Memory B cell (primary cell): ENCODE data around the gene FHL5.
"Not testable (repeated sequence)": the region's sequence is repeated elsewhere in the genome, so short reads cannot be mapped to it uniquely, and the experiment has no call there.

ENCODE experiments used
- ATAC-seq: fragments of 150-1000 bp; cut with Tn5 transposase; 2 replicates; pipeline ENCODE4 v1.10.0; 2021; ENCODE audit warnings: low read depth, mild to moderate bottlenecking, moderate library complexity
- DNase-seq, 2 donors: peaks; one replicate each; pipeline ENCODE4 v3.0.0; 2022; ENCODE audit warnings: low spot score in 2 of 2
- H3K27ac Mint-ChIP-seq: one replicate; pipeline ENCODE4 v1.8.0; 2022; ENCODE audit warnings: mild to moderate bottlenecking, moderate library complexity, mixed read lengths
- H3K27me3 Mint-ChIP-seq: one replicate; pipeline ENCODE4 v1.8.0; 2022; ENCODE audit warnings: mixed read lengths
- H3K36me3 Mint-ChIP-seq: one replicate; pipeline ENCODE4 v1.8.0; 2022; ENCODE audit warnings: mild to moderate bottlenecking, mixed read lengths
- H3K4me1 Mint-ChIP-seq: one replicate; pipeline ENCODE4 v1.8.0; 2022; ENCODE audit warnings: mixed read lengths
- H3K4me3 Mint-ChIP-seq: one replicate; pipeline ENCODE4 v1.8.0; 2022; ENCODE audit warnings: mild to moderate bottlenecking, moderate library complexity, mixed read lengths
- H3K9me3 Mint-ChIP-seq: one replicate; pipeline ENCODE4 v1.8.0; 2022; ENCODE audit warnings: mixed read lengths

Gene FHL5

GRCh38 chr6:96562886-96563285, at the start of gene FHL5:
Gene FHL5, plus strand, starts transcription at chr6:96563128. Its CDS starts 40,486 bp downstream, at chr6:96603614.
- Mint-ChIP-seq H3K27ac (no peak within 1 kb of the TSS), H3K4me3 (no peak within 1 kb of the TSS), H3K36me3 (no peaks in the 10 kb centered on the region), H3K4me1 (no peaks in the 10 kb centered on the region), H3K9me3 (peaks cover 2% of the 10 kb centered on the region), H3K27me3 (no peaks in the 10 kb centered on the region)
- no peak for ATAC-seq
- no peak for DNase-seq

GRCh38 chr6:96520171-96521115, 42.5 kb upstream of the FHL5 start:
- no peaks in the 10 kb centered on the region for H3K9me3 Mint-ChIP-seq

GRCh38 chr6:96521306-96521643, 41.7 kb upstream of the FHL5 start:
- Mint-ChIP-seq H3K4me1 (peaks cover 18% of the 10 kb centered on the region), H3K27ac (peak overlapping the region; percentile 99)
- ATAC-seq = peak; percentile 28

More at GRCh38 chr6:96520171-96521115, 42.5 kb upstream of the FHL5 start:
- H3K4me3 Mint-ChIP-seq = peak overlapping the region; percentile 99
- peaks cover 18% of the 10 kb centered on the region for H3K4me1 Mint-ChIP-seq
- H3K27me3 Mint-ChIP-seq = no peaks in the 10 kb centered on the region
- ATAC-seq (no peak), DNase-seq (no peak)
- no peaks in the 10 kb centered on the region for H3K36me3 Mint-ChIP-seq
- H3K27ac Mint-ChIP-seq = peak overlapping the region; percentile 99

GRCh38 chr6:96521644-96522464, 41.1 kb upstream of the FHL5 start, which contains the start of gene UFL1:
Gene UFL1, plus strand, starts transcription at chr6:96521806. Its CDS starts 68 bp downstream, at chr6:96521874.
- peaks cover 14% of the 10 kb centered on the region for H3K4me1 Mint-ChIP-seq
- H3K9me3 Mint-ChIP-seq = no peaks in the 10 kb centered on the region
- DNase-seq (peak; percentile 89 to 90), ATAC-seq (peak; percentile 90)
- peak within 1 kb of the TSS; percentile 99 for H3K4me3 Mint-ChIP-seq
- H3K27ac Mint-ChIP-seq = peak within 1 kb of the TSS; percentile 99
- peaks cover 4% of the 10 kb centered on the region for H3K36me3 Mint-ChIP-seq
- H3K27me3 Mint-ChIP-seq = no peaks in the 10 kb centered on the region

More at GRCh38 chr6:96521306-96521643, 41.7 kb upstream of the FHL5 start:
- peak overlapping the region; percentile 99 for H3K4me3 Mint-ChIP-seq
- no peaks in the 10 kb centered on the region for H3K9me3 Mint-ChIP-seq
- no peaks in the 10 kb centered on the region for H3K27me3 Mint-ChIP-seq
- H3K36me3 Mint-ChIP-seq = peaks cover 2% of the 10 kb centered on the region
- no peak for DNase-seq

GRCh38 chr6:96522465-96523009, 40.4 kb upstream of the FHL5 start:
- H3K27ac Mint-ChIP-seq = peak overlapping the region; percentile 99
- H3K27me3 Mint-ChIP-seq = no peaks in the 10 kb centered on the region
- H3K4me3 Mint-ChIP-seq = peak overlapping the region; percentile 99
- no peaks in the 10 kb centered on the region for H3K9me3 Mint-ChIP-seq
- H3K4me1 Mint-ChIP-seq = peaks cover 13% of the 10 kb centered on the region
- ATAC-seq (no peak), DNase-seq (no peak)
- peaks cover 7% of the 10 kb centered on the region for H3K36me3 Mint-ChIP-seq

GRCh38 chr6:96528193-96528592, 34.7 kb upstream of the FHL5 start:
- H3K27me3 Mint-ChIP-seq = no peaks in the 10 kb centered on the region
- peaks cover 15% of the 10 kb centered on the region for H3K4me1 Mint-ChIP-seq
- no peak for DNase-seq
- H3K27ac Mint-ChIP-seq = no peak overlapping the region
- H3K36me3 Mint-ChIP-seq = peaks cover 39% of the 10 kb centered on the region
- peaks cover 4% of the 10 kb centered on the region for H3K9me3 Mint-ChIP-seq
- ATAC-seq = no peak
- H3K4me3 Mint-ChIP-seq = no peak overlapping the region

GRCh38 chr6:96532399-96532798, 30.5 kb upstream of the FHL5 start:
- Mint-ChIP-seq H3K27me3 (no peaks in the 10 kb centered on the region), H3K4me1 (peaks cover 15% of the 10 kb centered on the region), H3K36me3 (peaks cover 38% of the 10 kb centered on the region), H3K4me3 (no peak overlapping the region), H3K27ac (peak overlapping the region; percentile 88), H3K9me3 (peaks cover 4% of the 10 kb centered on the region)
- ATAC-seq = peak; percentile 55
- no peak for DNase-seq

- Mint-ChIP-seq H3K27me3 (no peaks in the 10 kb centered on the region), H3K36me3 (peaks cover 25% of the 10 kb centered on the region), H3K9me3 (no peaks in the 10 kb centered on the region), H3K4me3 (no peak overlapping the region), H3K4me1 (no peaks in the 10 kb centered on the region), H3K27ac (no peak overlapping the region)
- DNase-seq (no peak), ATAC-seq (no peak)
These were observed 25.2 kb upstream of the FHL5 start for GRCh38 chr6:96537726-96538125.

- Mint-ChIP-seq H3K4me3 (no peak overlapping the region), H3K27me3 (no peaks in the 10 kb centered on the region), H3K36me3 (peaks cover 38% of the 10 kb centered on the region), H3K4me1 (no peaks in the 10 kb centered on the region), H3K27ac (no peak overlapping the region), H3K9me3 (no peaks in the 10 kb centered on the region)
- DNase-seq (no peak), ATAC-seq (peak; percentile 59)
These were observed 20.2 kb upstream of the FHL5 start for GRCh38 chr6:96542702-96543101.

GRCh38 chr6:96545882-96546281, 17.0 kb upstream of the FHL5 start:
- peaks cover 38% of the 10 kb centered on the region for H3K36me3 Mint-ChIP-seq
- ATAC-seq = no peak
- no peaks in the 10 kb centered on the region for H3K9me3 Mint-ChIP-seq
- H3K4me3 Mint-ChIP-seq = no peak overlapping the region
- no peak for DNase-seq
- no peaks in the 10 kb centered on the region for H3K27me3 Mint-ChIP-seq
- no peak overlapping the region for H3K27ac Mint-ChIP-seq
- no peaks in the 10 kb centered on the region for H3K4me1 Mint-ChIP-seq

GRCh38 chr6:96547654-96548053, 15.3 kb upstream of the FHL5 start:
- H3K36me3 Mint-ChIP-seq = peaks cover 40% of the 10 kb centered on the region
- H3K9me3 Mint-ChIP-seq = no peaks in the 10 kb centered on the region
- no peaks in the 10 kb centered on the region for H3K4me1 Mint-ChIP-seq
- ATAC-seq = no peak
- H3K4me3 Mint-ChIP-seq = no peak overlapping the region
- DNase-seq = no peak
- no peaks in the 10 kb centered on the region for H3K27me3 Mint-ChIP-seq
- no peak overlapping the region for H3K27ac Mint-ChIP-seq

- ATAC-seq = no peak
- DNase-seq = no peak
- Mint-ChIP-seq H3K9me3 (no peaks in the 10 kb centered on the region), H3K36me3 (peaks cover 32% of the 10 kb centered on the region), H3K27me3 (no peaks in the 10 kb centered on the region), H3K27ac (no peak overlapping the region), H3K4me3 (no peak overlapping the region), H3K4me1 (no peaks in the 10 kb centered on the region)
These were observed 8.4 kb upstream of the FHL5 start for GRCh38 chr6:96554558-96554957.

GRCh38 chr6:96559740-96560139, 3.2 kb upstream of the FHL5 start:
- not testable (repeated sequence) for DNase-seq, H3K4me3 Mint-ChIP-seq, H3K36me3 Mint-ChIP-seq, H3K27me3 Mint-ChIP-seq, H3K4me1 Mint-ChIP-seq, ATAC-seq, H3K27ac Mint-ChIP-seq, H3K9me3 Mint-ChIP-seq

GRCh38 chr6:96563853-96564252, 925 bp downstream of the FHL5 start:
- no peak overlapping the region for H3K27ac Mint-ChIP-seq
- no peaks in the 10 kb centered on the region for H3K4me1 Mint-ChIP-seq
- ATAC-seq = no peak
- H3K27me3 Mint-ChIP-seq = peaks cover under 1% of the 10 kb centered on the region
- peaks cover 3% of the 10 kb centered on the region for H3K9me3 Mint-ChIP-seq
- DNase-seq = no peak
- no peaks in the 10 kb centered on the region for H3K36me3 Mint-ChIP-seq
- no peak overlapping the region for H3K4me3 Mint-ChIP-seq
